GM23338 (cell line): ENCODE measurements around the gene FBXO34. TPM values are rescaled to one million over a fixed set of nuclear protein-coding genes. Genes with fewer than 3 reads are reported as not detected.
A peak's percentile ranks its signal among the peaks of the same experiment; 100 is the strongest.

Experiments
- ATAC-seq: fragments of 200-7000 bp; cut with Tn5 transposase; 3 replicates; pipeline ENCODE4 v1.9.1; 2020
- DNase-seq: peaks from one replicate; pipeline ENCODE4 v3.0.0-alpha.2; 2015; ENCODE audit warnings: low spot score
- H2AFZ ChIP-seq: fragments of 200-600 bp; sonication (generic); 2 replicates; pipeline ENCODE4 v1.8.0; 2016; ENCODE audit warnings: antibody characterized with exemption, mild to moderate bottlenecking, moderate library complexity
- H3F3A ChIP-seq: fragments of 200-600 bp; sonication (generic); replicated peaks from 2 replicates; pipeline ENCODE4 v1.8.0; 2017; ENCODE audit warnings: antibody characterized with exemption, mixed run types, low read depth
- H3K27ac ChIP-seq: fragments of 200-600 bp; sonication (generic); 2 replicates; pipeline ENCODE4 v1.6.1; 2016; ENCODE audit warnings: low read depth
- H3K27me3 ChIP-seq: fragments of 200-600 bp; sonication (generic); 2 replicates; pipeline ENCODE4 v1.8.0; 2016; ENCODE audit warnings: mild to moderate bottlenecking, mixed run types, moderate library complexity; ENCODE audit not compliant: insufficient read depth
- H3K36me3 ChIP-seq: fragments of 200-600 bp; sonication (generic); 2 replicates; pipeline ENCODE4 v1.8.0; 2016; ENCODE audit warnings: mild to moderate bottlenecking; ENCODE audit not compliant: insufficient read depth
- H3K4me1 ChIP-seq: fragments of 200-600 bp; sonication (generic); 2 replicates; pipeline ENCODE4 v1.8.0; 2016; ENCODE audit warnings: mild to moderate bottlenecking, moderate library complexity; ENCODE audit not compliant: insufficient read depth
- H3K4me2 ChIP-seq: fragments of 200-600 bp; sonication (generic); 2 replicates; pipeline ENCODE4 v1.7.1; 2017; ENCODE audit warnings: mixed run types
- H3K4me3 ChIP-seq: fragments of 200-600 bp; sonication (generic); 2 replicates; pipeline ENCODE4 v1.6.1; 2016; ENCODE audit warnings: mixed run types
- H3K79me2 ChIP-seq: fragments of 200-600 bp; sonication (generic); replicated peaks from 2 replicates; pipeline ENCODE4 v1.8.0; 2017; ENCODE audit warnings: mild to moderate bottlenecking; ENCODE audit not compliant: insufficient read depth
- H3K9me2 ChIP-seq: fragments of 200-600 bp; sonication (generic); 2 replicates; pipeline ENCODE4 v1.8.0; 2017; ENCODE audit not compliant: insufficient read depth
- H4K20me1 ChIP-seq: fragments of 200-600 bp; sonication (generic); replicated peaks from 2 replicates; pipeline ENCODE4 v1.8.0; 2017; ENCODE audit warnings: mild to moderate bottlenecking; ENCODE audit not compliant: insufficient read depth
- H3K27ac Mint-ChIP-seq: 2 replicates; pipeline ENCODE4 v1.8.0; 2020; ENCODE audit warnings: inconsistent platforms, mild to moderate bottlenecking, moderate library complexity, mixed read lengths
- H3K27me3 Mint-ChIP-seq: 3 replicates; pipeline ENCODE4 v1.8.0; 2022; ENCODE audit warnings: low read depth, mild to moderate bottlenecking, moderate library complexity, mixed read lengths, inconsistent platforms; ENCODE audit not compliant: insufficient read depth, poor library complexity
- H3K36me3 Mint-ChIP-seq: 3 replicates; pipeline ENCODE4 v1.8.0; 2021; ENCODE audit warnings: low read depth, mild to moderate bottlenecking, inconsistent platforms, moderate library complexity, mixed read lengths
- H3K4me1 Mint-ChIP-seq: 3 replicates; pipeline ENCODE4 v1.8.0; 2020; ENCODE audit warnings: mild to moderate bottlenecking, inconsistent platforms, mixed read lengths
- H3K4me3 Mint-ChIP-seq: 3 replicates; pipeline ENCODE4 v1.8.0; 2021; ENCODE audit warnings: moderate library complexity, mild to moderate bottlenecking, inconsistent platforms, mixed read lengths
- H3K9me3 Mint-ChIP-seq: 3 replicates; pipeline ENCODE4 v1.8.0; 2020; ENCODE audit warnings: moderate library complexity, mild to moderate bottlenecking, inconsistent platforms, mixed read lengths
- CREB1 ChIP-seq: fragments of 250-450 bp; sonication (Bioruptor Pico); IDR thresholded peaks from 2 replicates; pipeline ENCODE4 v1.5.0; 2020; ENCODE audit warnings: low read depth, mild to moderate bottlenecking, moderate library complexity
- CTCF ChIP-seq, 2 experiments: fragments of 200-600 bp in 1 of 2; sonication (generic) in 1 of 2; conservative IDR thresholded peaks; 2 replicates each; pipeline versions ENCODE4 v1.5.1 to v1.6.1; 2016 to 2017; ENCODE audit warnings: antibody characterized with exemption in 2 of 2, low read depth in 2 of 2, mild to moderate bottlenecking in 2 of 2, moderate library complexity in 1 of 2
- JUNB ChIP-seq: IDR thresholded peaks from one replicate; pipeline ENCODE4 v1.6.1; 2016; ENCODE audit warnings: antibody characterized with exemption; ENCODE audit not compliant: unreplicated experiment
- POLR2AphosphoS5 ChIP-seq: IDR thresholded peaks from 2 replicates; pipeline ENCODE4 v1.6.1; 2016; ENCODE audit warnings: antibody characterized with exemption, low read depth
- REST ChIP-seq: IDR thresholded peaks from one replicate; pipeline ENCODE4 v1.6.1; 2018; ENCODE audit warnings: antibody characterized with exemption; ENCODE audit not compliant: unreplicated experiment
- ZNF114 ChIP-seq: fragments of 250-450 bp; sonication (Bioruptor Pico); IDR thresholded peaks from 2 replicates; pipeline ENCODE4 v1.5.0; 2020; ENCODE audit warnings: mild to moderate bottlenecking, moderate library complexity
- ZNF462 ChIP-seq: fragments of 250-450 bp; sonication (Bioruptor Pico); IDR thresholded peaks from 2 replicates; pipeline ENCODE4 v1.5.0; 2020; ENCODE audit warnings: mild to moderate bottlenecking, moderate library complexity
- polyA plus RNA-seq: library from polyadenylated mRNA; unstranded; fragments of >200 nt; fragmentation: Nextera tagmentation; extraction: Ambion mirVana; gene quantifications from 2 replicates; pipeline ENCODE4 v1.2.1, GENCODE V29; 2016
- total RNA-seq: library from RNA; depleted of rRNA; stranded (reverse); fragments of >200 nt; shearing (Covaris generic); gene quantifications from 2 replicates; pipeline ENCODE4 v1.2.3, GENCODE V29; 2014

Gene FBXO34
- total and polyA plus RNA-seq, 2 experiments from 2014 or later, result 9.4 to 13.4 TPM

GRCh38 chr14:55267820-55268219, 3.4 kb upstream of the FBXO34 start (continued):
- no peak for TF ChIP-seq ZNF462
- TF ChIP-seq JUNB, result no peak

GRCh38 chr14:55271572-55272298, 514 bp downstream of the FBXO34 start:
- Mint-ChIP-seq H3K27me3 (peaks cover 6% of the 10 kb centered on the region), H3K36me3 (no peaks in the 10 kb centered on the region), H3K27ac (peak overlapping the region; percentile 90; the same call in 1 of the 2 replicates), H3K9me3 (no peaks in the 10 kb centered on the region), H3K4me1 (peaks cover 21% of the 10 kb centered on the region), H3K4me3 (peak overlapping the region; percentile 88)
- peaks cover 49% of the 10 kb centered on the region for H3K79me2 ChIP-seq
- H3K27ac ChIP-seq, result no peak overlapping the region
- no peaks in the 10 kb centered on the region for H3K27me3 ChIP-seq
- H3F3A ChIP-seq, result no peaks in the 10 kb centered on the region
- ATAC-seq, result peak; percentile 43
- H4K20me1 ChIP-seq, result peaks cover 6% of the 10 kb centered on the region; the same call in 1 of the 2 replicates
- H3K4me2 ChIP-seq, result peak overlapping the region; percentile 73
- peak overlapping the region; percentile 91 for H3K4me3 ChIP-seq
- peak overlapping the region; percentile 79; the same call in 1 of the 2 replicates for H2AFZ ChIP-seq
- no peaks in the 10 kb centered on the region; the same call in 1 of the 2 replicates for H3K9me2 ChIP-seq
- H3K4me1 ChIP-seq, result peaks cover 7% of the 10 kb centered on the region
- DNase-seq, result peak; percentile 71
- H3K36me3 ChIP-seq, result no peaks in the 10 kb centered on the region
- TF ChIP-seq REST (no peak), CTCF (conservative IDR thresholded peaks at IDR 0.05; ENCODE audit: low read depth in 2 of 2) (no peak), CREB1 (CRISPR knock-in tag) (peak; percentile 97), ZNF114 (CRISPR knock-in tag) (no peak), POLR2AphosphoS5 (peak; percentile 40; the same call in 1 of the 2 replicates)
